Middle frontal gyrus (tissue), 1 donor: Measurements from ENCODE around the gene APOA1.
A peak's percentile ranks its signal among the peaks of the same experiment; 100 is the strongest.
"Not testable (repeated sequence)": the region's sequence is repeated elsewhere in the genome, so short reads cannot be mapped to it uniquely, and the experiment has no call there.

ENCODE experiments used
- DNase-seq: peaks from one replicate; pipeline ENCODE4 v3.0.0-alpha.2; 2015; ENCODE audit warnings: low spot score; ENCODE audit errors: extremely low spot score

Gene APOA1

GRCh38 chr11:116814502-116814901 is 22.9 kb downstream of the APOA1 start:
- DNase-seq = no peak

GRCh38 chr11:116813781-116814471 is 23.5 kb downstream of the APOA1 start:
- DNase-seq = no peak

GRCh38 chr11:116813170-116813569 is 24.3 kb downstream of the APOA1 start:
- DNase-seq = no peak

- DNase-seq = no peak
These were observed 25.3 kb downstream of the APOA1 start for GRCh38 chr11:116812109-116812508.

- DNase-seq = no peak
These were observed 26.2 kb downstream of the APOA1 start for GRCh38 chr11:116811194-116811593.

- DNase-seq = no peak
These were observed 28.9 kb downstream of the APOA1 start for GRCh38 chr11:116808262-116809175.

GRCh38 chr11:116807601-116808261 is 29.7 kb downstream of the APOA1 start:
- DNase-seq = no peak

GRCh38 chr11:116804001-116804400 is 33.4 kb downstream of the APOA1 start:
- no peak for DNase-seq

- not testable (repeated sequence) for DNase-seq
These were observed 35.8 kb downstream of the APOA1 start for GRCh38 chr11:116801662-116802061.

GRCh38 chr11:116800610-116801009 is 36.8 kb downstream of the APOA1 start:
- DNase-seq = no peak

- no peak for DNase-seq
These were observed 39.1 kb downstream of the APOA1 start for GRCh38 chr11:116798368-116798767.

GRCh38 chr11:116797816-116798215 is 39.6 kb downstream of the APOA1 start:
- no peak for DNase-seq

- no peak for DNase-seq
These were observed 40.9 kb downstream of the APOA1 start for GRCh38 chr11:116796548-116796947.

GRCh38 chr11:116794851-116795250 is 42.6 kb downstream of the APOA1 start:
- DNase-seq = no peak

GRCh38 chr11:116793772-116794097 is 43.7 kb downstream of the APOA1 start:
- DNase-seq = no peak

GRCh38 chr11:116792869-116793771 is 44.3 kb downstream of the APOA1 start:
- DNase-seq = no peak

GRCh38 chr11:116792144-116792868 is 45.1 kb downstream of the APOA1 start:
- no peak for DNase-seq

- DNase-seq = no peak
These were observed 45.6 kb downstream of the APOA1 start, which contains the start of gene APOA5 for GRCh38 chr11:116791813-116792143. Gene APOA5, minus strand, starts transcription at chr11:116791879. Its CDS starts 19 bp downstream, at chr11:116791860.

- peak; percentile 51 for DNase-seq
These were observed 46.2 kb downstream of the APOA1 start for GRCh38 chr11:116791002-116791812.
